ENCODE results near the gene ZBTB46.

Gene ZBTB46

GRCh38 chr20:63743210-63743970 lies 87.7 kb downstream of the ZBTB46 start:
- H3K27ac ChIP-seq, result no peak overlapping the region
- TF ChIP-seq CTCF (conservative IDR thresholded peaks at IDR 0.05) (no peak), ZFX (IDR thresholded peaks at IDR 0.05) (no peak)

- peak overlapping the region; percentile 96; the same call in 1 of the 2 replicates for H3K27ac ChIP-seq
- TF ChIP-seq ZFX (IDR thresholded peaks at IDR 0.05) (no peak), CTCF (conservative IDR thresholded peaks at IDR 0.05) (no peak)
These were observed 88.6 kb downstream of the ZBTB46 start for GRCh38 chr20:63742381-63743024.

GRCh38 chr20:63741676-63742380 lies 89.2 kb downstream of the ZBTB46 start:
- H3K27ac ChIP-seq, result peak overlapping the region; percentile 96
- no peak for TF ChIP-seq CTCF (conservative IDR thresholded peaks at IDR 0.05)
- no peak for TF ChIP-seq ZFX (IDR thresholded peaks at IDR 0.05)

GRCh38 chr20:63741354-63741675 lies 89.7 kb downstream of the ZBTB46 start:
- peak overlapping the region; percentile 96 for H3K27ac ChIP-seq
- TF ChIP-seq ZFX (IDR thresholded peaks at IDR 0.05) (no peak), CTCF (conservative IDR thresholded peaks at IDR 0.05) (no peak)

- H3K27ac ChIP-seq, result peak overlapping the region; percentile 96
- TF ChIP-seq ZFX (IDR thresholded peaks at IDR 0.05), result 0 out of 2 replicates have a peak, but pooled peaks have one; percentile 31
- no peak for TF ChIP-seq CTCF (conservative IDR thresholded peaks at IDR 0.05)
These were observed 90.3 kb downstream of the ZBTB46 start for GRCh38 chr20:63740627-63741353.

- peak overlapping the region; percentile 96 for H3K27ac ChIP-seq
- TF ChIP-seq ZFX (IDR thresholded peaks at IDR 0.05), result no peak
These were observed 90.9 kb downstream of the ZBTB46 start for GRCh38 chr20:63740070-63740626.

Data from C4-2B (cell line).